HepG2 (cell line): ENCODE results near the gene PSMB2. TPM values are rescaled to one million over a fixed set of nuclear protein-coding genes. Genes with fewer than 3 reads are reported as not detected.

Experiments used
- ARID4A ChIP-seq: sonication (generic); formaldehyde crosslinking; IDR thresholded peaks from 2 replicates; pipeline ENCODE4 v1.5.0; 2020; ENCODE audit warnings: mild to moderate bottlenecking, missing genetic modification reagents, borderline replicate concordance
- IRF9 ChIP-seq: sonication (generic); formaldehyde crosslinking; IDR thresholded peaks from 2 replicates; pipeline ENCODE4 v1.8.0; 2022; ENCODE audit warnings: missing genetic modification reagents, mild to moderate bottlenecking, borderline replicate concordance
- KDM6A ChIP-seq: IDR thresholded peaks from 2 replicates; pipeline ENCODE4 v1.6.1; 2016; ENCODE audit warnings: low read depth
- MED1 ChIP-seq: sonication (generic); formaldehyde crosslinking; IDR thresholded peaks from 2 replicates; pipeline ENCODE4 v1.4.0; 2020; ENCODE audit warnings: missing genetic modification reagents
- MXD3 ChIP-seq: IDR thresholded peaks from 2 replicates; pipeline ENCODE4 v1.6.1; 2016; ENCODE audit warnings: mild to moderate bottlenecking, missing biosample characterization, missing genetic modification reagents
- MYC ChIP-seq: sonication (generic); formaldehyde crosslinking; IDR thresholded peaks from 2 replicates; pipeline ENCODE4 v1.9.0; 2021; ENCODE audit warnings: missing genetic modification reagents, borderline replicate concordance
- POLR2AphosphoS2 ChIP-seq: IDR thresholded peaks from 2 replicates; pipeline ENCODE4 v1.6.1; 2011; ENCODE audit warnings: low read depth, low read length, improper control_type of control experiment
- SOX13 ChIP-seq, 3 experiments: fragments of 450-650 bp in 1 of 3; sonication (generic) in 1 of 3; formaldehyde crosslinking in 1 of 3; IDR thresholded peaks in 2 of 3; conservative IDR thresholded peaks in 1 of 3; 2 replicates each; pipeline versions ENCODE4 v1.5.0 to v1.6.1; 2016 to 2020; ENCODE audit warnings: antibody characterized with exemption in 1 of 3, mild to moderate bottlenecking in 1 of 3, missing compliant biosample characterization in 1 of 3, missing genetic modification reagents in 1 of 3, moderate library complexity in 1 of 3
- SRSF1 ChIP-seq: fragments of 200-400 bp; formaldehyde crosslinking; optimal IDR thresholded peaks from 2 replicates; pipeline ENCODE3; 2017; ENCODE audit warnings: mild to moderate bottlenecking, low read depth, low read length, moderate library complexity
- TRIM24 ChIP-seq: sonication (generic); formaldehyde crosslinking; IDR thresholded peaks from 2 replicates; pipeline ENCODE4 v1.8.0; 2022; ENCODE audit warnings: mild to moderate bottlenecking, missing genetic modification reagents
- YY1 ChIP-seq: IDR thresholded peaks from 2 replicates; pipeline ENCODE4 v1.6.1; 2011; ENCODE audit warnings: low read length, low read depth, moderate library complexity, mild to moderate bottlenecking; ENCODE audit not compliant: insufficient read depth, insufficient replicate concordance
- ZBTB7B ChIP-seq: sonication (generic); formaldehyde crosslinking; IDR thresholded peaks from 2 replicates; pipeline ENCODE4 v1.4.0; 2020; ENCODE audit warnings: missing genetic modification reagents
- ZFX ChIP-seq: sonication (generic); formaldehyde crosslinking; IDR thresholded peaks from 2 replicates; pipeline ENCODE4 v1.4.0; 2020; ENCODE audit warnings: mild to moderate bottlenecking, low read depth, missing genetic modification reagents, moderate library complexity
- ZMYM3 ChIP-seq: sonication (generic); formaldehyde crosslinking; IDR thresholded peaks from 2 replicates; pipeline ENCODE4 v1.5.1; 2020; ENCODE audit warnings: mild to moderate bottlenecking, missing genetic modification reagents
- ZNF317 ChIP-seq: sonication (generic); formaldehyde crosslinking; IDR thresholded peaks from 2 replicates; pipeline ENCODE4 v1.5.0; 2020; ENCODE audit warnings: mild to moderate bottlenecking, missing genetic modification reagents
- ZNF574 ChIP-seq: sonication (generic); formaldehyde crosslinking; IDR thresholded peaks from 2 replicates; pipeline ENCODE4 v1.4.0; 2020; ENCODE audit warnings: missing genetic modification reagents
- ZNF615 ChIP-seq: sonication (generic); formaldehyde crosslinking; IDR thresholded peaks from 2 replicates; pipeline ENCODE4 v1.5.0; 2020; ENCODE audit warnings: mild to moderate bottlenecking, missing genetic modification reagents, borderline replicate concordance
- ZSCAN21 ChIP-seq: sonication (generic); formaldehyde crosslinking; IDR thresholded peaks from 2 replicates; pipeline ENCODE4 v1.8.0; 2022; ENCODE audit warnings: mild to moderate bottlenecking, missing genetic modification reagents, moderate library complexity, borderline replicate concordance
- polyA plus RNA-seq, 8 experiments: library from polyadenylated mRNA; depleted of rRNA in 3 of 8; stranded (reverse) in 7 of 8; unstranded in 1 of 8; fragments of >200 nt; fragmentation: Illumina TruSeq in 4 of 8; extraction: Trizol in 4 of 8; gene quantifications; 2 replicates each; pipeline versions ENCODE4 v1.2.1 to v1.2.3, GENCODE V29; 2011 to 2016; ENCODE audit warnings: low read depth in 4 of 8, missing spikeins in 1 of 8, mixed read lengths in 1 of 8; ENCODE audit not compliant: insufficient read depth in 1 of 8
- total RNA-seq, 5 experiments: library from RNA; depleted of rRNA; stranded (reverse); fragments of >200 nt; fragmentation: Illumina TruSeq; extraction: Trizol; gene quantifications; 2 replicates each; pipeline ENCODE4 v1.2.3, GENCODE V29; 2016; ENCODE audit warnings: low read depth in 1 of 5

The PSMB2 gene
- total and polyA plus RNA-seq, 2 of the 13 experiments (the other 11 are each of a cell fraction or from before 2014, with no cell fraction given), result 60.6 to 62.2 TPM

- TF ChIP-seq ZNF317 (CRISPR knock-in tag) (peak; percentile 39), ZNF574 (CRISPR knock-in tag) (no peak), KDM6A (CRISPR knock-in tag) (no peak), MYC (no peak), ZFX (CRISPR knock-in tag) (peak; percentile 96), SRSF1 (peak; percentile 59), ZNF615 (CRISPR knock-in tag) (0 out of 2 replicates have a peak, but pooled peaks have one; percentile 93), ZSCAN21 (CRISPR knock-in tag) (0 out of 2 replicates have a peak, but pooled peaks have one; percentile 18), MED1 (no peak; the same call in 1 of the 2 replicates), YY1 (no peak), ZBTB7B (CRISPR knock-in tag) (peak; percentile 50; the same call in 1 of the 2 replicates), ZMYM3 (CRISPR knock-in tag) (no peak; the same call in 1 of the 2 replicates), IRF9 (0 out of 2 replicates have a peak, but pooled peaks have one; percentile 8), POLR2AphosphoS2 (no peak), SOX13 (IDR thresholded peaks at IDR 0.05) (no peak), SOX13 (CRISPR knock-in tag; conservative IDR thresholded peaks at IDR 0.05 in 1 of 2, IDR thresholded peaks at IDR 0.05 in 1 of 2) (peak in 1 of 2 experiments; percentile 7; a peak in 2 of 4 replicates), MXD3 (CRISPR knock-in tag) (peak; percentile 59), ARID4A (peak; percentile 87), TRIM24 (no peak)
These were observed 84.2 kb downstream of the PSMB2 start, which contains the start of gene KIAA0319L (continued) for GRCh38 chr1:35557118-35557610.
